VCaP (cell line): Measurements from ENCODE around the gene SEMA4F.

Experiments
- H3K27ac ChIP-seq: fragments of 450-650 bp; 2 replicates; pipeline ENCODE4 v1.5.1; 2017
- TF ChIP-seq, protein P1 (sequence below): fragments of 450-650 bp; conservative IDR thresholded peaks from 2 replicates; pipeline ENCODE4 v1.5.1; 2017; ENCODE audit warnings: mild to moderate bottlenecking, moderate library complexity

Gene SEMA4F

DNA sequence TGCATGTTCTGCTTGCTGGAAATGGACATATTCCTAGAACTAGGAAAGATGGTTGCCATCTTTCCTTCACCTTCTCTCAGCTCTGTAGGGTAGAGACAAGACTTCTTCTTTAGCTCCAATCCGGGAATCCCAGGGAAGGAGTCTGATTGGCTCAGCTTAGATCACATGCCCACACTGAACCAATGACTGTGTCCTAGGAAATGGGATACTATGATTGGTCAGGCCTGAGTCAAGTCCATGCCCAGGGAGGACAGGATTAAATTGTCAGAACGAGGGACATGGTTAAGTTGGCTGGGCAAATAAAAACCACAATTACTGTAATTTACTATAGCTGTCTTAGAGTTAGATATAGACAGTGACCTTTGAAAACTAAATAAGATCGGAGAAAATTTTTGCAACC, 31.4 kb downstream of the SEMA4F start:
- TF ChIP-seq, protein P1, sequence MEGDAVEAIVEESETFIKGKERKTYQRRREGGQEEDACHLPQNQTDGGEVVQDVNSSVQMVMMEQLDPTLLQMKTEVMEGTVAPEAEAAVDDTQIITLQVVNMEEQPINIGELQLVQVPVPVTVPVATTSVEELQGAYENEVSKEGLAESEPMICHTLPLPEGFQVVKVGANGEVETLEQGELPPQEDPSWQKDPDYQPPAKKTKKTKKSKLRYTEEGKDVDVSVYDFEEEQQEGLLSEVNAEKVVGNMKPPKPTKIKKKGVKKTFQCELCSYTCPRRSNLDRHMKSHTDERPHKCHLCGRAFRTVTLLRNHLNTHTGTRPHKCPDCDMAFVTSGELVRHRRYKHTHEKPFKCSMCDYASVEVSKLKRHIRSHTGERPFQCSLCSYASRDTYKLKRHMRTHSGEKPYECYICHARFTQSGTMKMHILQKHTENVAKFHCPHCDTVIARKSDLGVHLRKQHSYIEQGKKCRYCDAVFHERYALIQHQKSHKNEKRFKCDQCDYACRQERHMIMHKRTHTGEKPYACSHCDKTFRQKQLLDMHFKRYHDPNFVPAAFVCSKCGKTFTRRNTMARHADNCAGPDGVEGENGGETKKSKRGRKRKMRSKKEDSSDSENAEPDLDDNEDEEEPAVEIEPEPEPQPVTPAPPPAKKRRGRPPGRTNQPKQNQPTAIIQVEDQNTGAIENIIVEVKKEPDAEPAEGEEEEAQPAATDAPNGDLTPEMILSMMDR: no peak
- no peak overlapping the region for H3K27ac ChIP-seq

DNA sequence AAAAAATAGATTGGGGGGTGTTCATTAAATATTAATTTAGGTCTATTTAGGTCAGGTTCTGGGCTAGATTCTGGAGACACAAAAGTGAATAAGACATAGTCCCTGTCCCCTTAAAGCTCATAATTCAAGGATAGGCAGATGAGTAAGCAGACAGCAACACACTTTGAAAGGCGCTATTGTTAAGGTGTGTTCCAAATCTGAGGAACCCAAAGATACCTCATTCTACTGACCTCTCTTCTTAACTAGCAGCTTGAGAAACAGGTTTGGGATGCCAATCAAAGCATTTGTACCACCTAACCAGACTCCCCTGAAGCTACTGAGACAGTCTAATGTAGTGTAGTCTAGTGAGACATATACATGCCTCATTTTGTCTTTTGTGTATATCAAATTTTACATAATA, 34.8 kb downstream of the SEMA4F start:
- TF ChIP-seq, protein P1: no peak
- H3K27ac ChIP-seq: no peak overlapping the region

DNA sequence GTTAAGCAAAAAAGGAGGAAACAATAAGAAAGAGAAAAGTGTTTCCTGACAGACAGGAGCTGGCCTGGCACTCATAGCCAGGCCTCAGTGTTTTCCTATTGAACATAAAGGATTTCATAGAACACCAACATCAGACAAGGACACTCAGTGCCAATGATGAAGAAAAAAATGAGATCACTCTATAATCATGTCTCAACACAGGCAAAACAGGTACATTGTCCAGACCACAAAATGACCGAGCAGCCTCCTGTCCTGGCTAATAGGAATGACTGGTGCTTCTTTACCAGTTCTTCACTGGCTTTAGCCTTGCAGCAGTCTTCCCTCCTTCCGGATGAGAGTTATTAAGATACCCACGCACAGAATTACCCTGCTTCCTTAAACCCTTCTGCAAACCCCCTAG, 35.6 kb downstream of the SEMA4F start:
- H3K27ac ChIP-seq: no peak overlapping the region
- TF ChIP-seq, protein P1: no peak

DNA sequence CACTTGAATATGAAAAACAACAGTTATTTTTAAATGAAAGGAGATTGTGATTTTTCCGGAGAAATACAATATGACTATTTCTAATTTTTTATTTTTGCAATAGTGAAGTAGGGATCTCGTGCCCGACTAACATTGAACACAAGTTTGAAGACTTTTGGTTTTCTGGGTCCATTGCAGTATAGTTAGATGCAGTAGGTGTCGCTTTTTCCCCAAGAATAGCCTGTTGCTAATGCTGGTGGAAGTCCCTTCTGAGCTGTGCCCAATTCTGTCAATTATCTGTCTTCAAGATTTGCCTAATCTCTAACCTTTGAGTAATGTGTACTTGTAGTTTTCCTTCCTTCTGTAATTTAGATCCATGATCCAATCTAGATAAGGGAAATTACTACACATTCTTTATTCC, 36.5 kb downstream of the SEMA4F start:
- no peak overlapping the region for H3K27ac ChIP-seq
- TF ChIP-seq, protein P1: peak; percentile 83

DNA sequence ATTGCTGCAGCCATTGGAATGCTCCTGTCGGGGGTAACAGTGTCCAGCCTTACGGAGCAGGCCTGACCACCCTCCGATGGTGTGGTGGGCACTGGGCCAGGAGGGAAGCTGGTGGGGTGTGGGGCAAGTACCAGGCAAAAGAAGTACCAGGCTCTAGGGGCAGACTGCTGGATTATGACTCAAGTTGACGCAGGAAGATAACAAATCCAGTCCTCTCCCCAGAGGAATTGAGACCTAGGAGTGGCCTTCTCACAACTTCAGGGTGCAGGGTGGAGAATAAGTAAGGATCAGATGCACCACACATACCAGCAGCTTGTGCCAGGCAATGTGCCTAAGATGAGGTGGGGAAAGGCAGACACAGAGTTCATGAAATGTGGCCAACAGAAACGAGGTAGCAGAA, 37.9 kb downstream of the SEMA4F start:
- H3K27ac ChIP-seq: no peak overlapping the region
- TF ChIP-seq, protein P1: no peak

DNA sequence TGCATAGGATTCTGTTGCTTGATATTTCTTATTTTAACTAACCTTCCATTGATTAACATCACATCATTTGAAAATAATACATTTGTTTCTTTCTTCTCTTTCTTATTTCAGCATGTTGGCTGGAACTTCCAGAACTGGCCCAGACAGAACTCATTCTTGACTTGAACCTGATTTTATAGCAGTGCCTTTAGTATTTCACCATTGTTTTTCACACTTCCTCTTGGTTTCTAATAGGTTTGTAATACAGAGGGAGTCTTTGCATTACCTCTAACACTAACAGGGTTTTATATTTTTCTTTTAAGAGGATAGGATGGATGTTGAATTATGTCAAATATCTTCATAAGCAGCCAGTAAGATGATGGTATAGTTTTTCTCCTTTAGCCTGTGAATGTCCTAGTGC, 39.2 kb downstream of the SEMA4F start:
- no peak overlapping the region for H3K27ac ChIP-seq

DNA sequence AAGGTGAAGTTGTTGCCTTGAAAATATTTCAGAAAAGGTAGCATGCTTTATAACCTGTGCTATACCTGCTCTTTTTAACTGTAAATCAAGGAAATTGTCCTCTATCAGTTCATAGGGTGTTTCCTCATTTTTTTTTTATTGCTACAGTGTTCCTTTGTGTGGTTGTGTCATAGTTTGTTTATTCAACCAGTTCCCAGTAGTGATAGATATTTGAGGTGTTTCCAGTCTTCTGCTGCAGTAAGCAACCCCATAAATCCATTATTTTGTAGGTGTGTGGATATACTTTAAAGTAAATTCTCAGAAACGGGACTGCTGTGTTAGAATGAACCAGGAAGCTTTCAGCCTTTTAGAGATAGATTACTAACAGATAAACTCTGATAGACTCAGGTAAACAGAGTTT, 39.6 kb downstream of the SEMA4F start:
- no peak overlapping the region for H3K27ac ChIP-seq
- TF ChIP-seq, protein P1: no peak

More for the DNA sequence above, 39.2 kb downstream of the SEMA4F start:
- TF ChIP-seq, protein P1: no peak

DNA sequence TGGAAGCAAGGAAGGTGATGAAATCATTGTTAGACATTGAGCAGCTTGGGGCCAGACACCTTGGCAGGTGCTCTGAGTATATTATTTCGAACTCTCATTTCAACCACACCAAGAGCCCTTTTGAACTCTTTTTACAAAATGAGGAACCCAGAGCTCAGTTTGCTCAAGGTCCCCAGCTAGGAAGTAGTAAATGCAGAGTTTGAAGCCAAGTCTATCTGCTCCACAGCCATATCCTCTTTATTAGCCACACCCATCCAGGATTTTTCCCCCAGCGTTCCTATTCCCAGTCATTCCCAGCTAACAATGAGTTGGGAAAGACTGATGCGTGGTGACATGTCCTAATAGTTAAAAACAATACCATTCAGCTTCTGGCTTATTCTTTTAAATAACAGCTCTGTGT, 40.2 kb downstream of the SEMA4F start:
- H3K27ac ChIP-seq: no peak overlapping the region
- TF ChIP-seq, protein P1: no peak
